HL-60 (cell line): ENCODE measurements around the gene OIP5.

Experiments
- GABPA ChIP-seq: IDR thresholded peaks from 2 replicates; pipeline ENCODE4 v1.6.1; 2012; ENCODE audit warnings: low read depth
- POLR2AphosphoS5 ChIP-seq: IDR thresholded peaks from 2 replicates; pipeline ENCODE4 v1.6.1; 2012; ENCODE audit warnings: low read depth
- SPI1 ChIP-seq: IDR thresholded peaks from 2 replicates; pipeline ENCODE4 v1.6.1; 2012; ENCODE audit warnings: low read depth, mild to moderate bottlenecking, borderline replicate concordance
- TF ChIP-seq, protein P1 (sequence below): IDR thresholded peaks from one replicate; pipeline ENCODE4 v1.5.1; 2011; ENCODE audit warnings: low read length, control low read depth, inconsistent platforms; ENCODE audit not compliant: insufficient read depth
- TF ChIP-seq, protein P2 (sequence below): IDR thresholded peaks from 2 replicates; pipeline ENCODE4 v1.6.1; 2012; ENCODE audit warnings: low read depth; ENCODE audit not compliant: insufficient replicate concordance

GRCh38 chr15:41332194-41333025 is at the start of gene OIP5, which contains the start of gene NUSAP1:
- TF ChIP-seq, protein P1, sequence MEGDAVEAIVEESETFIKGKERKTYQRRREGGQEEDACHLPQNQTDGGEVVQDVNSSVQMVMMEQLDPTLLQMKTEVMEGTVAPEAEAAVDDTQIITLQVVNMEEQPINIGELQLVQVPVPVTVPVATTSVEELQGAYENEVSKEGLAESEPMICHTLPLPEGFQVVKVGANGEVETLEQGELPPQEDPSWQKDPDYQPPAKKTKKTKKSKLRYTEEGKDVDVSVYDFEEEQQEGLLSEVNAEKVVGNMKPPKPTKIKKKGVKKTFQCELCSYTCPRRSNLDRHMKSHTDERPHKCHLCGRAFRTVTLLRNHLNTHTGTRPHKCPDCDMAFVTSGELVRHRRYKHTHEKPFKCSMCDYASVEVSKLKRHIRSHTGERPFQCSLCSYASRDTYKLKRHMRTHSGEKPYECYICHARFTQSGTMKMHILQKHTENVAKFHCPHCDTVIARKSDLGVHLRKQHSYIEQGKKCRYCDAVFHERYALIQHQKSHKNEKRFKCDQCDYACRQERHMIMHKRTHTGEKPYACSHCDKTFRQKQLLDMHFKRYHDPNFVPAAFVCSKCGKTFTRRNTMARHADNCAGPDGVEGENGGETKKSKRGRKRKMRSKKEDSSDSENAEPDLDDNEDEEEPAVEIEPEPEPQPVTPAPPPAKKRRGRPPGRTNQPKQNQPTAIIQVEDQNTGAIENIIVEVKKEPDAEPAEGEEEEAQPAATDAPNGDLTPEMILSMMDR: peak; percentile 27
- TF ChIP-seq POLR2AphosphoS5 (peak; percentile 91), GABPA (no peak), SPI1 (no peak)
- TF ChIP-seq, protein P2, sequence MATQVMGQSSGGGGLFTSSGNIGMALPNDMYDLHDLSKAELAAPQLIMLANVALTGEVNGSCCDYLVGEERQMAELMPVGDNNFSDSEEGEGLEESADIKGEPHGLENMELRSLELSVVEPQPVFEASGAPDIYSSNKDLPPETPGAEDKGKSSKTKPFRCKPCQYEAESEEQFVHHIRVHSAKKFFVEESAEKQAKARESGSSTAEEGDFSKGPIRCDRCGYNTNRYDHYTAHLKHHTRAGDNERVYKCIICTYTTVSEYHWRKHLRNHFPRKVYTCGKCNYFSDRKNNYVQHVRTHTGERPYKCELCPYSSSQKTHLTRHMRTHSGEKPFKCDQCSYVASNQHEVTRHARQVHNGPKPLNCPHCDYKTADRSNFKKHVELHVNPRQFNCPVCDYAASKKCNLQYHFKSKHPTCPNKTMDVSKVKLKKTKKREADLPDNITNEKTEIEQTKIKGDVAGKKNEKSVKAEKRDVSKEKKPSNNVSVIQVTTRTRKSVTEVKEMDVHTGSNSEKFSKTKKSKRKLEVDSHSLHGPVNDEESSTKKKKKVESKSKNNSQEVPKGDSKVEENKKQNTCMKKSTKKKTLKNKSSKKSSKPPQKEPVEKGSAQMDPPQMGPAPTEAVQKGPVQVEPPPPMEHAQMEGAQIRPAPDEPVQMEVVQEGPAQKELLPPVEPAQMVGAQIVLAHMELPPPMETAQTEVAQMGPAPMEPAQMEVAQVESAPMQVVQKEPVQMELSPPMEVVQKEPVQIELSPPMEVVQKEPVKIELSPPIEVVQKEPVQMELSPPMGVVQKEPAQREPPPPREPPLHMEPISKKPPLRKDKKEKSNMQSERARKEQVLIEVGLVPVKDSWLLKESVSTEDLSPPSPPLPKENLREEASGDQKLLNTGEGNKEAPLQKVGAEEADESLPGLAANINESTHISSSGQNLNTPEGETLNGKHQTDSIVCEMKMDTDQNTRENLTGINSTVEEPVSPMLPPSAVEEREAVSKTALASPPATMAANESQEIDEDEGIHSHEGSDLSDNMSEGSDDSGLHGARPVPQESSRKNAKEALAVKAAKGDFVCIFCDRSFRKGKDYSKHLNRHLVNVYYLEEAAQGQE: peak; percentile 69
